Naive B cell (primary cell): Measurements from ENCODE around the gene NCKAP5. TPM values are rescaled to one million over a fixed set of nuclear protein-coding genes. Genes with fewer than 3 reads are reported as not detected.

ENCODE experiments used
- ATAC-seq, 2 donors: fragments of 150-1000 bp; cut with Tn5 transposase; 2 replicates each; pipeline ENCODE4 v1.10.0; 2021; ENCODE audit warnings: low read depth in 2 of 2, mild to moderate bottlenecking in 2 of 2, moderate library complexity in 2 of 2
- DNase-seq: peaks from one replicate; pipeline ENCODE4 v3.0.0; 2022
- H3K27ac Mint-ChIP-seq, 6 donors: one replicate each; pipeline ENCODE4 v1.8.0; 2020 to 2022; ENCODE audit warnings: mild to moderate bottlenecking in 6 of 6, mixed read lengths in 6 of 6, moderate library complexity in 5 of 6, inconsistent platforms in 2 of 6
- H3K27me3 Mint-ChIP-seq, 3 donors: one replicate each; pipeline ENCODE4 v1.8.0; 2021 to 2022; ENCODE audit warnings: mixed read lengths in 3 of 3, mild to moderate bottlenecking in 1 of 3
- H3K36me3 Mint-ChIP-seq, 2 donors: one replicate each; pipeline ENCODE4 v1.8.0; 2020 to 2022; ENCODE audit warnings: mixed read lengths in 2 of 2, inconsistent platforms in 1 of 2, mild to moderate bottlenecking in 1 of 2
- H3K4me1 Mint-ChIP-seq, 3 donors: one replicate each; pipeline ENCODE4 v1.8.0; 2020 to 2022; ENCODE audit warnings: mixed read lengths in 3 of 3, inconsistent platforms in 1 of 3, mild to moderate bottlenecking in 1 of 3, moderate library complexity in 1 of 3
- H3K4me3 Mint-ChIP-seq, 8 donors: one replicate each; pipeline ENCODE4 v1.8.0; 2020 to 2022; ENCODE audit warnings: mild to moderate bottlenecking in 8 of 8, mixed read lengths in 8 of 8, moderate library complexity in 8 of 8, inconsistent platforms in 2 of 8
- H3K9me3 Mint-ChIP-seq, 7 donors: one replicate each; pipeline ENCODE4 v1.8.0; 2020 to 2022; ENCODE audit warnings: mixed read lengths in 7 of 7, mild to moderate bottlenecking in 5 of 7, inconsistent platforms in 2 of 7, moderate library complexity in 1 of 7
- polyA plus RNA-seq, 6 donors: library from polyadenylated mRNA; unstranded; fragments of 300-500 nt; fragmentation: Illumina TruSeq; gene quantifications; one replicate each; pipeline ENCODE4 v1.2.3, GENCODE V29; 2021; ENCODE audit warnings: low read depth in 6 of 6

The NCKAP5 gene
- polyA plus RNA-seq, 6 donors from 2014 or later, result 0.10 to 0.21 TPM; not detected in 4

DNA sequence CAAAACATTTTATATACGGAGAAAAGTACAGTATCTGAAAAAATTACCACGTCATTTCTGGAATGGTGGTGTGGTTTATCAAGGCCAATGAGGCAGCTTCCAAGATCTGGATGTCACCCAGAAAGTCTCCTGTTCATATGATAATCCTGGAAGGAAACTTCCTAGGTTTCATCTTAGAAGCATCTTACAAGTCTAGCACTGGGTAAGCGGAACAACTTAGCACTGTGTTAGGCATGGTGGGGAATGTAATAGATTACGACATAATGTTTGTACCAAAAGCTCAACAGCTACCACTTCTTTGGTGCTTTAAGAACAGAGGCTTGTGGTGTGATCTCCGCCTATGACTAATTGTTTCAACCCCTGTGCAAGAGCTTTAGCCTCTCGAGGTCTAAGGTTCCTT, 835.2 kb downstream of the NCKAP5 start:
- no peak for DNase-seq
- H3K27ac Mint-ChIP-seq, result no peak overlapping the region
- H3K36me3 Mint-ChIP-seq, result peaks cover 0 to 5% of the 10 kb centered on the region in 2 donors
- no peaks in the 10 kb centered on the region for H3K27me3 Mint-ChIP-seq
- no peaks in the 10 kb centered on the region for H3K4me1 Mint-ChIP-seq
- peaks cover 0 to 4% (median 2%) of the 10 kb centered on the region in 7 donors for H3K9me3 Mint-ChIP-seq
- no peak for ATAC-seq
- H3K4me3 Mint-ChIP-seq, result no peak overlapping the region

DNA sequence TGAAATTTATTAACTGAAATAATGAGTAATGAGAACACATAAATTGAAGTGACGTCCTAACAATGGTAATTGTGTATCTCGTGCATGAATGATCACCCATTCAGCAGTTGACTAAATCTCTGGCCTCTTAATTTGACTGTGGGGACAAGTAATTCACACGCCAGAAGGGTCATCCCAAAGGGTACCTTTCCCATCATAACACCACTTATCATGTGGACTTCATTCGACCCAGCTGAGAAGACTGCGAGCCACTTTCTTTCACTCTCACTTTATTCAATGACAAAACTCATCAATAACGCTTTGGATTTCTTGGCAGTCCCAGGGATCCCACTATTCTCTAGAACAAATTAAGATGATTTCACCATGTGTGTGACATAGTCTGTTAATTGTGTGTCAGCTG, 835.6 kb downstream of the NCKAP5 start:
- H3K27me3 Mint-ChIP-seq, result no peaks in the 10 kb centered on the region
- peaks cover 0 to 4% (median 2%) of the 10 kb centered on the region in 7 donors for H3K9me3 Mint-ChIP-seq
- no peak for DNase-seq
- H3K27ac Mint-ChIP-seq, result no peak overlapping the region
- peaks cover 0 to 5% of the 10 kb centered on the region in 2 donors for H3K36me3 Mint-ChIP-seq
- no peaks in the 10 kb centered on the region for H3K4me1 Mint-ChIP-seq
- ATAC-seq, result no peak
- H3K4me3 Mint-ChIP-seq, result no peak overlapping the region

DNA sequence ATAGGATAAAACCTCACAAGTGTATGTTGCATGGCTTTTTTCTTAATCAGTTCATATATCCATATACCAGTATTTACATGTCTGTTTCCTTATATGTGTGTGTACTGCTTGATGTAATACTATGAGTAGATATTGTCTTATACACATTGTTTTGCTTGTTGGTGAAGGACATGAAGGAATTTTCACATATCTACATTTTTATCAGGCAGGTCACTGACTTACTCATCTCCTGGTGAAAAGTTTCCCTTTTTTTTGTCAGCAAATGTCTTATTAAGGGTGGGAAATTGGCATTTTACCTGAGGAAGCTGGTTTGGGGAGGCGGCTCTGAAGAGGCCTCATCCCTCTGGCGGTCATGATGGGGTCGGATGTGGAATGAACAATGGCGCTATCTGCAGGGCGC, 836.8 kb downstream of the NCKAP5 start:
- Mint-ChIP-seq H3K36me3 (peaks cover 0 to 5% of the 10 kb centered on the region in 2 donors), H3K9me3 (peaks cover 0 to 4% (median 0%) of the 10 kb centered on the region in 7 donors), H3K4me3 (no peak overlapping the region), H3K4me1 (no peaks in the 10 kb centered on the region), H3K27me3 (no peaks in the 10 kb centered on the region), H3K27ac (no peak overlapping the region)
- DNase-seq (no peak), ATAC-seq (no peak)

DNA sequence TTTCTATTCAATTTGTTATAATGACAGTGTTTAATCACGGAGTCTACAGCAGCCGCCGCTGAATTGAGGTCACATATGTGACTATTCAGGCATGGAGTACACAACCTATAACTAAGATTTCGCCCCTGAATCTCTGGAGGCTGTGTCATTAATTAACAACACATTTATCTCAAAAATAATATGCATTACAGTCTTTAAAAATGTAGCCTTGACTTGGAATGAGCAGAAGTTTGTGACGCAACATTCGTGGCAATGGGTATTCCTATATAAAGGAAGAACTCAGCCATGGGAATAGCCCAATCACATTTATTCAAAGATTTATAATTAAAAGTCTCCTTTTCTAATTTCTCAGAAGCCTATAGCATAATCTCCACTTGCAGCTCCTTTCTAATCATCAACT, 837.7 kb downstream of the NCKAP5 start:
- Mint-ChIP-seq H3K27ac (no peak overlapping the region), H3K36me3 (peaks cover 0 to 5% of the 10 kb centered on the region in 2 donors), H3K9me3 (peaks cover 0 to 5% (median 0%) of the 10 kb centered on the region in 7 donors), H3K27me3 (no peaks in the 10 kb centered on the region), H3K4me3 (no peak overlapping the region), H3K4me1 (no peaks in the 10 kb centered on the region)
- ATAC-seq, result no peak
- DNase-seq, result no peak

DNA sequence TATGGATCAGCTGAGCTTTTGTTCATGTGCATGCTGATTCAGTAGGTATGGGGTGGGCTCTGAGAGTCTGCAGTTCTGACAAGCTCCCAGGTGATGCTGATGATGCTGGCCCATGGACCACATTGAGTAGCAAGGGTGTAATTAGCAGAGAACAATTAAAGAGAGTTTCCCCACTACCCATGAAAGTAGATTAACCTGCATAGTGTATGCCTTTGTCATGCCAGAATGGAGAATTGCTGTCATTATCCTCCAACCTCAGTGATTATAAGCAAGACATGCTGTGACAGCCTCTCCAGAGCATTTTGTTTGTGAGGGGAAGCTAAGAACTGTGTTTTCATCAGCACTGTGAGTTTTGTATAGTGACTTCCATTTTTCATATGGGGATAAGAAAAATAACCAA, 838.7 kb downstream of the NCKAP5 start:
- Mint-ChIP-seq H3K9me3 (peaks cover 0 to 5% (median under 1%) of the 10 kb centered on the region in 7 donors), H3K4me3 (no peak overlapping the region), H3K36me3 (peaks cover 0 to 5% of the 10 kb centered on the region in 2 donors), H3K4me1 (no peaks in the 10 kb centered on the region), H3K27me3 (no peaks in the 10 kb centered on the region), H3K27ac (no peak overlapping the region)
- ATAC-seq (no peak), DNase-seq (no peak)

DNA sequence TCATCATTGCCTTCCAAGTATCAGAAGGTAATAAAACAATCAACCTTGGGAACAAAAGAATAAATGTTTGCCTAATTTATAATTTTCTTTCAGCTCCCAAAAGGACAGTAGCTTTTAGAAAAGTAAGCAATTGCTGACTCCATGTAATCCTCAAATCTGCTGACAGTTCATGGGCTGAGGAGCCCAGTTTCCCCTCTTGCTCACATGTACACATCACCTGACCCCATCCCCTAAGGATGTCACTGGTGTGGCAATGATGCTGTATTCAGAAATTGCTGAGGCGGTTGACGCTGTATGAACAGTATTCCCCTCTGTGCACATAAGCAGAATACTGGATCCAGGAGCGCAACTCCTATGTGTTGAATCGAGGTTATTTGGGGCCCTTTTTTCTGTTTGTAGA, 842.1 kb downstream of the NCKAP5 start:
- ATAC-seq (no peak), DNase-seq (no peak)
- H3K36me3 Mint-ChIP-seq, result no peaks in the 10 kb centered on the region
- H3K27me3 Mint-ChIP-seq, result no peaks in the 10 kb centered on the region
- no peak overlapping the region for H3K27ac Mint-ChIP-seq
- H3K4me1 Mint-ChIP-seq, result no peaks in the 10 kb centered on the region
- H3K9me3 Mint-ChIP-seq, result peaks cover 0 to 8% (median 3%) of the 10 kb centered on the region in 7 donors
- H3K4me3 Mint-ChIP-seq, result no peak overlapping the region

DNA sequence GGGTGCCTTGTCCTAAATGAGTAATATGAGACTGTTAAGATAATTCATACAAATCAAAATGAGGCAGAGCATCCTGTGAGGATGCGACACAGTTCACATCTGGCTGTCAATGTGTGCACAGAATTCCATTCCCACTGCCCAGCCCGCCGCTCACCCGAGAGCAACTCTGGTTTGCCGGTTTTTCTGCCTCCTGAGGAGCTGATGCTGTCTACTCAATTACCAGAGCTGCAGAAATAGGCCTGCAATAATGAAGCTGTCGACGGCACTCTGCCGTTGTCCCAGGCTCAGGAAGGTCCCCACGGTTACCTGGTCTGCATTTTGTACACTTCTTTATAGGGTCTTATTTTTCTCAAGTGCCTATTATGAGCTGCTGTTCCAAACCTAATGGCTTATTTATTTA, 842.5 kb downstream of the NCKAP5 start:
- H3K27me3 Mint-ChIP-seq, result no peaks in the 10 kb centered on the region
- H3K27ac Mint-ChIP-seq, result no peak overlapping the region
- DNase-seq (no peak), ATAC-seq (no peak)
- peaks cover 0 to 8% (median 3%) of the 10 kb centered on the region in 7 donors for H3K9me3 Mint-ChIP-seq
- no peaks in the 10 kb centered on the region for H3K4me1 Mint-ChIP-seq
- no peak overlapping the region for H3K4me3 Mint-ChIP-seq
- H3K36me3 Mint-ChIP-seq, result no peaks in the 10 kb centered on the region

DNA sequence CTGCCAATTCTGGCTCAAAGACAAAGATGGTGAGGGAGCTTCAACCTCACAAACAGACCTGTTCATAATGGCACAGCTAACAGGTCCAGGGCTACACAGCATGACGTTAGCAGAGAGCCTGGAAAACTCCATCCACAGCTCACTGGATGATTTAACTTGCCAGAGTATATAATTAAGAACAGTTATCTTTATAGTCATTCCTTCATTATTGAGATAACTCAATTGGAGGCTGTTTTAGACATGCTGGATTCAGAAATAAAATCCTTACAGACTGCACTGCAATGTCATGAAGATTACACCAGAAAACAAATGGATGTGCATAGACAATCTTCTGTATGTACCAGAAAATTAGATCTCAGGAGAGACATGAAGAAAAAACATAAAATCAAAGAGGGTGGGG, 843.1 kb downstream of the NCKAP5 start:
- Mint-ChIP-seq H3K27ac (no peak overlapping the region), H3K36me3 (no peaks in the 10 kb centered on the region), H3K9me3 (peaks cover 0 to 8% (median 3%) of the 10 kb centered on the region in 7 donors), H3K27me3 (no peaks in the 10 kb centered on the region), H3K4me1 (no peaks in the 10 kb centered on the region), H3K4me3 (no peak overlapping the region)
- ATAC-seq, result no peak
- no peak for DNase-seq

DNA sequence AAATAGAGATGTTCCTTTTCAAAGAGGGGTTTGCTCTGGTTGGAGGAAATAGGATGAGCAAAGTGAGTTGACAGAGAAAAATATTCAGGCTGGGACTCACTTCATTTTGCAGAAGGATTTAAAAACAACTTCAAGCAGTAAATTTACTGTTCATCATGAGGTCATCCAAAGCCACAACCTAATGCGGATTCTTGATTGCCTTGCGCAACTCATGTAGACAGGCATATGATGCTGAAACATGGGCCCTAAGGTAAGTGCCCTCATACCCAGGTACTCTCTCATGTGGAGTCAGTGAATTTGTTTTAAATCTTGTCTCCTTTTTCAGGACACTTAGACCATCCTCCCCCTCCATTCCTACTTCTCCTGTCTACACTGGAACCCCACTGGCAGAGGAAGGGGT, 846.3 kb downstream of the NCKAP5 start:
- Mint-ChIP-seq H3K9me3 (peaks cover 2 to 8% (median 5%) of the 10 kb centered on the region in 7 donors), H3K27me3 (no peaks in the 10 kb centered on the region), H3K4me1 (no peaks in the 10 kb centered on the region), H3K36me3 (no peaks in the 10 kb centered on the region), H3K27ac (no peak overlapping the region), H3K4me3 (no peak overlapping the region)
- ATAC-seq (no peak), DNase-seq (no peak)

DNA sequence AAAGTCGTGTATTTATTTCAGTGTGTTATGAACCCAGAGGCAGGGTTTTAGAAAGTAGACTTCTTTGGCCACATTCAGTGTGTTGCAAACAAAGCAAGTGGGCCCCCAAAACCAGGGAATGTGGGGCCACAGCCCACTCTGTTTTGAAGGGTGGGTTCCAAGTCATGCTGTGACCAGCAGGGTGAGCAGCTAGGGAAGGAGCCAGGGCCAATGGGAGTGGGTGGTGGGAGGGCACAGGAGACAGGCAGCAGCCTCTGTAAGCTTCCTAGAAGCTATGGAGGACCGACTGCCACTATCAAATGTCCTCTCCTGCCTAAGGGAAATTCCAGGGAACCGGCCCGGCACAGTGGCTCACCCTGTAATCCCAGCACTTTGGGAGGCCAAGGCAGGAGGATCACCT, 847.9 kb downstream of the NCKAP5 start:
- H3K36me3 Mint-ChIP-seq, result no peaks in the 10 kb centered on the region
- peaks cover 2 to 8% (median 5%) of the 10 kb centered on the region in 7 donors for H3K9me3 Mint-ChIP-seq
- no peaks in the 10 kb centered on the region for H3K4me1 Mint-ChIP-seq
- H3K27ac Mint-ChIP-seq, result peak overlapping the region in 1 of 6 donors; percentile 25
- DNase-seq, result no peak
- ATAC-seq, result no peak
- peak overlapping the region in 1 of 8 donors; percentile 35 for H3K4me3 Mint-ChIP-seq
- no peaks in the 10 kb centered on the region for H3K27me3 Mint-ChIP-seq

DNA sequence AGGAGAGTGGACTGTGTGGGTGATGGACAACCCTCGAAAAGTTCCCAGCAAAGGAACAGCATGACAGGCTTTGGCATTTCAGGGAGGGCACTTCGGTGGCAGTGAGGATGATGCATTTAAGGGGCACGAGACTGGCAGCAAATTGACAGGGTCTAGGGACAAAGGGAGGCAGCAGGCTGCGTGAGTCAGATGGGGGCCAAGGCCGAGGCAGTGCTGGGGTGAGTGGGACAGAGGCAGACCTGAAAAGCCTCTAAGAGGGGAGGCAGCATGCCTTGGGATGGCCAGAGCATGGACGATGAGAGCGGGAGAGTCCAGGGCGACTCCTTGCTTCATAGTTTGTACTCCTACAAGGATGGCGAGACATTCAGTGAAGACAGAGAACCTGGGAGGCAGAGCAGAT, 848.8 kb downstream of the NCKAP5 start:
- no peak overlapping the region for H3K27ac Mint-ChIP-seq
- no peaks in the 10 kb centered on the region for H3K4me1 Mint-ChIP-seq
- peaks cover 2 to 8% (median 5%) of the 10 kb centered on the region in 7 donors for H3K9me3 Mint-ChIP-seq
- H3K36me3 Mint-ChIP-seq, result no peaks in the 10 kb centered on the region
- no peak overlapping the region for H3K4me3 Mint-ChIP-seq
- no peak for DNase-seq
- no peaks in the 10 kb centered on the region for H3K27me3 Mint-ChIP-seq
- ATAC-seq, result no peak

DNA sequence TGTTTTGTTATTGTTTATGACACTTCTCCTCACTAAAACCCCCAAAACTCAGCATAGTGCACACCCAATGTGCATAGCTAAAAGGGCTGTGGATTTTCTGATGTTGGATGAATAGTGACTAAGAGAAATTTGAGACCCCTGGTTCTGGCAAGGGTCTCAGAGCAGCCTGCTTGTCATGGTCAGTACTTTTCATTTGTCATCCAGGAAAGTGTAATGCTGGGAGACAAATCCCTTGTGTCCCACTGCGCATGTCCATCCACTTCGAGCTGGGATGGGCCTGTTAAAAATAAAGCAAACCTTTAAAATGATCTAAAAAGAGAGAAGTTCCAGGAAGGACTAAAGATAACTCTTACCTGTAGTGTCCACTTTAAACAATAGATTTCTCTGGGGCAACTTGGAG, 851.3 kb downstream of the NCKAP5 start:
- Mint-ChIP-seq H3K36me3 (no peaks in the 10 kb centered on the region), H3K9me3 (peaks cover 0 to 10% (median 2%) of the 10 kb centered on the region in 7 donors), H3K27ac (peak overlapping the region in 1 of 6 donors; percentile 15), H3K4me3 (no peak overlapping the region), H3K27me3 (no peaks in the 10 kb centered on the region), H3K4me1 (no peaks in the 10 kb centered on the region)
- DNase-seq (no peak), ATAC-seq (no peak)

DNA sequence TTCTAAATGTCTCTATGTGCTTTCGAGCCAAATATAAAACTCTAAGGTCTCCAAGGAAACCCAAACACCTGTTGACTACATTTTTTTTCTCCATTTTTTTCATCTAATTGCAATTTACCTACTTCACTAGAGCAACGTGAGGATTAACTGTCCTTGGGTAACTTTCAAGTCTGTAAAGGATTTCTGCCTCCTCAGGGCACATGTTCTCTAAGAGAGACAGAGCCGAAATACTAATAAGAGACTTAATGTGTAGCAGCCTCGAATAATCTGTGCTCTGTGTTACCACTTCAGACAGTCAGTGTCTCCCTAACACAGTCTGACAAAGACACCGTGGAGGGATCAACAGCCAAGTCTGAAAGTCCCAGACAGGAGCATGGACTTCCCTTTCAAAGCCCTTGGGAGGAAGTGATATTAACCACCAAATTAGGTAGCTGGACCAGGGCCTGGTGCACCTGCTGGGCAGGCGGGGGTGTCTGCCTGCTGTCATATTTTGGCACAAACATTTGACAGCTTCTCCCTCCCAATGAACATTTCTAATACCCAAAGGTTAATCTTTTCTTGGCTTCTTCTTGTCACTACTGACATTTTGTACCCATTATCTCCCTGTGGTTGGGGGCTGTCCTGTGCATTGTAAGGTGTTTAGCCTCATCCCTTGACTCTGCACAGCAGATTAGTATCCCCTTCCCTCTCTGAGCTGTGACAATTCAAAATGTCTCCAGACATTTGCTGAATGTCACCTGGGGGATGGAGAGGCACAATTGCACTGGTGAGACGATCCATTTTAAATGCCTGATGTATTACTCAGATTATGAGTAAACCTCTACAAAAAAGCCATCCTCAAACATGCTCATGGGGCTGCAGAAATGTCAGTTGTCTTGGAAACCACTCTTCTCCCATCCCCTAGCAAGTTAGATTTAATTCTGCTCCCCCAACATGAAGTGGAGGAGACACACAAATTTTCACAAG, 852.6 kb downstream of the NCKAP5 start:
- no peak for DNase-seq
- H3K27ac Mint-ChIP-seq, result no peak overlapping the region
- no peaks in the 10 kb centered on the region for H3K4me1 Mint-ChIP-seq
- no peaks in the 10 kb centered on the region for H3K27me3 Mint-ChIP-seq
- peak overlapping the region in 1 of 8 donors; percentile 29 for H3K4me3 Mint-ChIP-seq
- no peak for ATAC-seq
- no peaks in the 10 kb centered on the region for H3K36me3 Mint-ChIP-seq
- H3K9me3 Mint-ChIP-seq, result peaks cover 0 to 11% (median 2%) of the 10 kb centered on the region in 7 donors

DNA sequence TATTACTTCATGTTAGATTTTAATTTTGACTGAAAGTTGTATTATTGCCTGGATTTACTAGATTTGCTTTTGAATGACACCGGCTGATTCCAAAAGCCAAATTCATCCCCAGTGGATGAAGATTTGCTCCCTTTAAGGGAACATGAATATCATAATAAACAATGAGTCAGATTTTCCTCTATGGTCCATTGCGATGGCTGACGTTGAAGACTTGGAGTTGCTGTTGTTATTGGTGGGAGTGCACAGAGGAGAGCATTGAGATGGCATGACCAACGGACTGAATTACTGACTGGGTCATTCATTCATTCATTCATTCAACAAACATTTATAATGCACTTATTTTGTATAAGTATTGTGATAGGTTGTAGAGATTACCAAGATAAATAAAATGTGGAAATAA, 864.9 kb downstream of the NCKAP5 start:
- peaks cover 0 to 5% (median 0%) of the 10 kb centered on the region in 7 donors for H3K9me3 Mint-ChIP-seq
- H3K4me3 Mint-ChIP-seq, result no peak overlapping the region
- no peak for DNase-seq

More for the DNA sequence above, 864.9 kb downstream of the NCKAP5 start:
- Mint-ChIP-seq H3K36me3 (no peaks in the 10 kb centered on the region), H3K27ac (no peak overlapping the region), H3K4me1 (no peaks in the 10 kb centered on the region), H3K27me3 (no peaks in the 10 kb centered on the region)
- no peak for ATAC-seq
